ENCODE data around the gene EEF1G. TPM values are rescaled to one million over a fixed set of nuclear protein-coding genes. Genes with fewer than 3 reads are reported as not detected.

EEF1G gene
- total and polyA plus RNA-seq, 2 of the 13 experiments (the other 11 are each of a cell fraction or from before 2014, with no cell fraction given): 1,787 to 2,144 TPM

DNA sequence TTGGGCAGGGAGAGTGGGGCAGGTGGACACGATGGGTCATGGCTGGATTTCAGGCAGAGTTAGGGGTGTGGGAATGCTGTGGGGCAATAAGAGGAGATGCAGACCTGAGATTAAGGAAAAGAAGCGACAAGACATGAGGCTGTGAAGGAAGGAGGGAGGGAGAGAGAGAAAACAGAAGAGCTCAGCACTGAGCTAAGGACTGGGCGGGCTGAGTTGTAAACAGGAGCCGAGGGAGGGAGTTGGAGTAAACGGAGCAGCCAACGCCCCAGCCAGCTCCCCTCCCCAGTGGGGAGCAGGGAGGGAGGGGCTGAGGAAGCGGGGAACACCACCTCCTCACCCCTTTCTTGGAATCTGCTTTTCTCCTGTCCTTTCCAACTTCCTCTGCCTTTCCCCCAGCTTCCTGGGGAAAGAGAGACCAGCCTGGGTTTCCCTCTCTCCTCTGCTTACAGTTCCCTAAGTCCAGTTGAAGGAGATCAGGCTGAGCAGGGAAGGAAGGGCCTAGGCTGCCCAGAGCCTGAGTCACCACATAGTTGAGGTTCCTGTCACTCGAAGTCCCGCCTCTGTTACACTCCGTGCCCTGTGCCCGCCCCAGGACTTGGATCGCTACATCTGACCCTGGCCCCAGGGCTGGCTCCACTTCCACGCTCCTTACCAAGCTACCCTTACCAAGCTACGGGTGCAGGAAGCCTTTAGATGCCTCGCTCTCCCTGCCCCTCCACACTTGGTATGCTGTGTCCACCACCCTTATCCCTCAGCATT is 20.4 kb downstream of the EEF1G start (continued):
- TF ChIP-seq ZNF18 (CRISPR knock-in tag; IDR thresholded peaks at IDR 0.05; ENCODE audit: insufficient replicate concordance) (no peak), ZNF34 (CRISPR knock-in tag; IDR thresholded peaks at IDR 0.05; ENCODE audit: borderline replicate concordance) (no peak), PTBP1 (IDR thresholded peaks at IDR 0.05; ENCODE audit: low read depth, low read length, poor library complexity, severe bottlenecking) (no peak), ATF7 (IDR thresholded peaks at IDR 0.05) (no peak), ATF7 (CRISPR knock-in tag; IDR thresholded peaks at IDR 0.05) (no peak), ISX (CRISPR knock-in tag; conservative IDR thresholded peaks at IDR 0.05) (no peak), SOX6 (IDR thresholded peaks at IDR 0.05) (no peak), SOX6 (CRISPR knock-in tag; IDR thresholded peaks at IDR 0.05) (no peak), JUNB (CRISPR knock-in tag; IDR thresholded peaks at IDR 0.05; ENCODE audit: borderline replicate concordance) (no peak), MXI1 (IDR thresholded peaks at IDR 0.05; ENCODE audit: borderline replicate concordance, low read depth, low read length) (no peak), HOXA7 (CRISPR knock-in tag; IDR thresholded peaks at IDR 0.05) (no peak), HBP1 (CRISPR knock-in tag; IDR thresholded peaks at IDR 0.05; ENCODE audit: low read depth) (no peak), MAX (IDR thresholded peaks at IDR 0.05) (no peak), MXD1 (CRISPR knock-in tag; IDR thresholded peaks at IDR 0.05) (no peak), MYPOP (CRISPR knock-in tag; IDR thresholded peaks at IDR 0.05) (no peak), SNAPC5 (CRISPR knock-in tag; IDR thresholded peaks at IDR 0.05; ENCODE audit: borderline replicate concordance) (no peak)
- TF ChIP-seq, protein P1, sequence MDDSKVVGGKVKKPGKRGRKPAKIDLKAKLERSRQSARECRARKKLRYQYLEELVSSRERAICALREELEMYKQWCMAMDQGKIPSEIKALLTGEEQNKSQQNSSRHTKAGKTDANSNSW (CRISPR knock-in tag; IDR thresholded peaks at IDR 0.05; ENCODE audit: borderline replicate concordance): no peak
- TF ChIP-seq, protein P2, sequence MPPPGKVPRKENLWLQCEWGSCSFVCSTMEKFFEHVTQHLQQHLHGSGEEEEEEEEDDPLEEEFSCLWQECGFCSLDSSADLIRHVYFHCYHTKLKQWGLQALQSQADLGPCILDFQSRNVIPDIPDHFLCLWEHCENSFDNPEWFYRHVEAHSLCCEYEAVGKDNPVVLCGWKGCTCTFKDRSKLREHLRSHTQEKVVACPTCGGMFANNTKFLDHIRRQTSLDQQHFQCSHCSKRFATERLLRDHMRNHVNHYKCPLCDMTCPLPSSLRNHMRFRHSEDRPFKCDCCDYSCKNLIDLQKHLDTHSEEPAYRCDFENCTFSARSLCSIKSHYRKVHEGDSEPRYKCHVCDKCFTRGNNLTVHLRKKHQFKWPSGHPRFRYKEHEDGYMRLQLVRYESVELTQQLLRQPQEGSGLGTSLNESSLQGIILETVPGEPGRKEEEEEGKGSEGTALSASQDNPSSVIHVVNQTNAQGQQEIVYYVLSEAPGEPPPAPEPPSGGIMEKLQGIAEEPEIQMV (CRISPR knock-in tag; IDR thresholded peaks at IDR 0.05; ENCODE audit: low read depth): no peak
- TF ChIP-seq, protein P3, sequence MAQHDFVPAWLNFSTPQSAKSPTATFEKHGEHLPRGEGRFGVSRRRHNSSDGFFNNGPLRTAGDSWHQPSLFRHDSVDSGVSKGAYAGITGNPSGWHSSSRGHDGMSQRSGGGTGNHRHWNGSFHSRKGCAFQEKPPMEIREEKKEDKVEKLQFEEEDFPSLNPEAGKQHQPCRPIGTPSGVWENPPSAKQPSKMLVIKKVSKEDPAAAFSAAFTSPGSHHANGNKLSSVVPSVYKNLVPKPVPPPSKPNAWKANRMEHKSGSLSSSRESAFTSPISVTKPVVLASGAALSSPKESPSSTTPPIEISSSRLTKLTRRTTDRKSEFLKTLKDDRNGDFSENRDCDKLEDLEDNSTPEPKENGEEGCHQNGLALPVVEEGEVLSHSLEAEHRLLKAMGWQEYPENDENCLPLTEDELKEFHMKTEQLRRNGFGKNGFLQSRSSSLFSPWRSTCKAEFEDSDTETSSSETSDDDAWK (CRISPR knock-in tag; IDR thresholded peaks at IDR 0.05): no peak

Measured in HepG2 (cell line).